HEK293 (cell line): Measurements from ENCODE around the gene GPR39.

Experiments
- MEIS1 ChIP-seq: sonication (generic); formaldehyde crosslinking; IDR thresholded peaks from 2 replicates; pipeline ENCODE4 v1.8.1; 2022; ENCODE audit warnings: missing genetic modification reagents, mild to moderate bottlenecking, borderline replicate concordance
- SETDB1 ChIP-seq: IDR thresholded peaks from one replicate; pipeline ENCODE4 v1.6.1; 2017; ENCODE audit warnings: mild to moderate bottlenecking, low read length, moderate library complexity, mixed read lengths; ENCODE audit not compliant: insufficient read length
- YY1 ChIP-seq: fragments of 450-650 bp; formaldehyde crosslinking; IDR thresholded peaks from 2 replicates; pipeline ENCODE4 v1.5.1; 2018; ENCODE audit warnings: missing biosample characterization, missing genetic modification characterization
- ZBTB21 ChIP-seq: fragments of 450-650 bp; formaldehyde crosslinking; IDR thresholded peaks from 2 replicates; pipeline ENCODE4 v1.5.1; 2017; ENCODE audit warnings: missing biosample characterization, missing genetic modification characterization
- ZNF24 ChIP-seq: fragments of 450-650 bp; formaldehyde crosslinking; IDR thresholded peaks from 2 replicates; pipeline ENCODE4 v1.5.1; 2016; ENCODE audit warnings: missing biosample characterization, missing genetic modification characterization
- ZNF501 ChIP-seq: fragments of 450-650 bp; formaldehyde crosslinking; IDR thresholded peaks from 2 replicates; pipeline ENCODE4 v1.5.1; 2016; ENCODE audit warnings: missing biosample characterization, missing genetic modification characterization
- TF ChIP-seq, protein P1 (sequence below): fragments of 450-650 bp; formaldehyde crosslinking; IDR thresholded peaks from 2 replicates; pipeline ENCODE4 v1.5.1; 2016; ENCODE audit warnings: missing biosample characterization, missing genetic modification characterization
- TF ChIP-seq, protein P2 (sequence below): fragments of 450-650 bp; formaldehyde crosslinking; IDR thresholded peaks from 2 replicates; pipeline ENCODE4 v1.5.1; 2017; ENCODE audit warnings: missing biosample characterization, missing genetic modification characterization

DNA sequence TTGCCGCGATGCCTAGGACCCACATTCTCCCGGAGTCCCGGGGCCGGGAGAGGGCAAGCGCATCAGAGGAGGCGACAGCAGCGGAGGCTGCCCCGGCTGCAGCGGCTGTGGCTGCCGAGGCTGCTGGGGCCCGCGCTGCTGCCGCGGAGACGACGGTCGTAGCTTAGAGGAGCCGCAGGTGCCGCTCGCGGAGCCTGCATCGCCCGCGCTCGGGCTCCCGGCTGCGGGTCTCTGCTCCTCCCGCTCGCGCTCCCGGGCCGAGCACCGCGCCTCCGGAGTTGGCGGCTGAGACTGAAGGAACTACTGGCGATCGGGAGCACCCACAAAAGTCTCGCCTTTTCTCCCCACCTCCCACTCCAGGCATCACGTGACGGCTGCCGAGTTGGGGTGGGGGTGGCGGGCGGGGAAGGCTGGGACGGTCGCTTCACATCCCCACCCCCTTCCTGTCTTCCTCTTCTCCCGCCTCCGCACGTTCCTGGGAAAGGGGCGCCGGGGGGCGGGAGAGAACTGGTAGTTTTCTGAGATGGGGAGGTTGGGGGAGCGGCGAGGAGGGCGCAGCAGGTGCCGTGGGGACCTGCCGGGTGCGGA, 253.4 kb downstream of the GPR39 start, which contains the start of gene LYPD1:
- TF ChIP-seq ZNF24 (peak; percentile 31), YY1 (tag by site-specific recombination) (no peak), SETDB1 (no peak), ZBTB21 (tag by site-specific recombination) (no peak), ZNF501 (tag by site-specific recombination) (no peak), MEIS1 (CRISPR knock-in tag) (no peak)
- TF ChIP-seq, protein P1, sequence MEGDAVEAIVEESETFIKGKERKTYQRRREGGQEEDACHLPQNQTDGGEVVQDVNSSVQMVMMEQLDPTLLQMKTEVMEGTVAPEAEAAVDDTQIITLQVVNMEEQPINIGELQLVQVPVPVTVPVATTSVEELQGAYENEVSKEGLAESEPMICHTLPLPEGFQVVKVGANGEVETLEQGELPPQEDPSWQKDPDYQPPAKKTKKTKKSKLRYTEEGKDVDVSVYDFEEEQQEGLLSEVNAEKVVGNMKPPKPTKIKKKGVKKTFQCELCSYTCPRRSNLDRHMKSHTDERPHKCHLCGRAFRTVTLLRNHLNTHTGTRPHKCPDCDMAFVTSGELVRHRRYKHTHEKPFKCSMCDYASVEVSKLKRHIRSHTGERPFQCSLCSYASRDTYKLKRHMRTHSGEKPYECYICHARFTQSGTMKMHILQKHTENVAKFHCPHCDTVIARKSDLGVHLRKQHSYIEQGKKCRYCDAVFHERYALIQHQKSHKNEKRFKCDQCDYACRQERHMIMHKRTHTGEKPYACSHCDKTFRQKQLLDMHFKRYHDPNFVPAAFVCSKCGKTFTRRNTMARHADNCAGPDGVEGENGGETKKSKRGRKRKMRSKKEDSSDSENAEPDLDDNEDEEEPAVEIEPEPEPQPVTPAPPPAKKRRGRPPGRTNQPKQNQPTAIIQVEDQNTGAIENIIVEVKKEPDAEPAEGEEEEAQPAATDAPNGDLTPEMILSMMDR = no peak
- TF ChIP-seq, protein P2, sequence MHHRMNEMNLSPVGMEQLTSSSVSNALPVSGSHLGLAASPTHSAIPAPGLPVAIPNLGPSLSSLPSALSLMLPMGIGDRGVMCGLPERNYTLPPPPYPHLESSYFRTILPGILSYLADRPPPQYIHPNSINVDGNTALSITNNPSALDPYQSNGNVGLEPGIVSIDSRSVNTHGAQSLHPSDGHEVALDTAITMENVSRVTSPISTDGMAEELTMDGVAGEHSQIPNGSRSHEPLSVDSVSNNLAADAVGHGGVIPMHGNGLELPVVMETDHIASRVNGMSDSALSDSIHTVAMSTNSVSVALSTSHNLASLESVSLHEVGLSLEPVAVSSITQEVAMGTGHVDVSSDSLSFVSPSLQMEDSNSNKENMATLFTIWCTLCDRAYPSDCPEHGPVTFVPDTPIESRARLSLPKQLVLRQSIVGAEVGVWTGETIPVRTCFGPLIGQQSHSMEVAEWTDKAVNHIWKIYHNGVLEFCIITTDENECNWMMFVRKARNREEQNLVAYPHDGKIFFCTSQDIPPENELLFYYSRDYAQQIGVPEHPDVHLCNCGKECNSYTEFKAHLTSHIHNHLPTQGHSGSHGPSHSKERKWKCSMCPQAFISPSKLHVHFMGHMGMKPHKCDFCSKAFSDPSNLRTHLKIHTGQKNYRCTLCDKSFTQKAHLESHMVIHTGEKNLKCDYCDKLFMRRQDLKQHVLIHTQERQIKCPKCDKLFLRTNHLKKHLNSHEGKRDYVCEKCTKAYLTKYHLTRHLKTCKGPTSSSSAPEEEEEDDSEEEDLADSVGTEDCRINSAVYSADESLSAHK (tag by site-specific recombination) = no peak
